ENCODE measurements around the gene DMRT2. TPM values are rescaled to one million over a fixed set of nuclear protein-coding genes. Genes with fewer than 3 reads are reported as not detected.

DMRT2 gene
- total and polyA plus RNA-seq, 2 donors (not counting 1 experiment from before 2014, with no cell fraction given), result not detected

DNA sequence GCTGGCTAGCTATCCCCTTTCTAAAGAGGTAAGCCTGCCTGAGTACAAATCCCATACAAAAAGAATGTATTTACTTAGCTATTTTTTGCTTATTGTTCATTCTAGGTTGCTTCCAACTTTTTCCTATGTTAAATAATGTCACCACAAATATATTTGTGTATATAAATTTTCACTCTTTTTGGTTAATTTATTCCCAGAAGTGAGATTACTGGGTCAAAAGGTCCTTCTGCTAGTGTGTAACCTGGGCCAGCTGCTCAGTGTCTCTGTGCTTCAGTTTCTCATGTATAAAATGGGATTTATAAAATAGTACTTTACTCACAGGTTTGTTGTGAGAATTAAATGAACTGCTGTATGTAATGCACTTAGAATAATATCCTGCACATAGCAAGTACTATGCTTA lies 23.9 kb upstream of the DMRT2 start:
- H3K27ac ChIP-seq (ENCODE audit: low read length in 2 of 2), result no peak overlapping the region
- intact Hi-C loops (cut with micrococcal nuclease), result no loop called here
- no peaks in the 10 kb centered on the region for H3K4me1 ChIP-seq (ENCODE audit: control insufficient read depth in 2 of 2, insufficient read depth in 2 of 2, low read length in 2 of 2)
- peaks cover 0 to 8% (median 5%) of the 10 kb centered on the region in 3 donors for H3K9me3 ChIP-seq (ENCODE audit: control extremely low read depth in 1 of 3, control insufficient read depth in 2 of 3, insufficient read depth in 1 of 3, low read length in 2 of 3)
- H2AFZ ChIP-seq (ENCODE audit: insufficient read depth, low read depth, low read length, poor library complexity, severe bottlenecking), result no peak overlapping the region
- ChIA-PET POLR2A (no interaction called here), CTCF (no interaction called here)
- no peaks in the 10 kb centered on the region for H3K4me1 Mint-ChIP-seq
- no peak for TF ChIP-seq EZH2 (IDR thresholded peaks at IDR 0.05; ENCODE audit: borderline replicate concordance, insufficient read depth, low read depth, low read length, poor library complexity, severe bottlenecking)
- TF ChIP-seq, protein P1, sequence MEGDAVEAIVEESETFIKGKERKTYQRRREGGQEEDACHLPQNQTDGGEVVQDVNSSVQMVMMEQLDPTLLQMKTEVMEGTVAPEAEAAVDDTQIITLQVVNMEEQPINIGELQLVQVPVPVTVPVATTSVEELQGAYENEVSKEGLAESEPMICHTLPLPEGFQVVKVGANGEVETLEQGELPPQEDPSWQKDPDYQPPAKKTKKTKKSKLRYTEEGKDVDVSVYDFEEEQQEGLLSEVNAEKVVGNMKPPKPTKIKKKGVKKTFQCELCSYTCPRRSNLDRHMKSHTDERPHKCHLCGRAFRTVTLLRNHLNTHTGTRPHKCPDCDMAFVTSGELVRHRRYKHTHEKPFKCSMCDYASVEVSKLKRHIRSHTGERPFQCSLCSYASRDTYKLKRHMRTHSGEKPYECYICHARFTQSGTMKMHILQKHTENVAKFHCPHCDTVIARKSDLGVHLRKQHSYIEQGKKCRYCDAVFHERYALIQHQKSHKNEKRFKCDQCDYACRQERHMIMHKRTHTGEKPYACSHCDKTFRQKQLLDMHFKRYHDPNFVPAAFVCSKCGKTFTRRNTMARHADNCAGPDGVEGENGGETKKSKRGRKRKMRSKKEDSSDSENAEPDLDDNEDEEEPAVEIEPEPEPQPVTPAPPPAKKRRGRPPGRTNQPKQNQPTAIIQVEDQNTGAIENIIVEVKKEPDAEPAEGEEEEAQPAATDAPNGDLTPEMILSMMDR (IDR thresholded peaks at IDR 0.05), result no peak
- no peak overlapping the region for H3K4me3 Mint-ChIP-seq
- no peak overlapping the region for H3K4me2 ChIP-seq (replicated peaks; ENCODE audit: low read depth, low read length, poor library complexity, severe bottlenecking)
- no peaks in the 10 kb centered on the region for H3K36me3 ChIP-seq (replicated peaks in 1 of 2; ENCODE audit: control extremely low read depth in 1 of 2, control insufficient read depth in 1 of 2, extremely low read depth in 1 of 2, insufficient read depth in 2 of 2, low read length in 1 of 2)
- no peak overlapping the region for H3K27ac Mint-ChIP-seq
- no peaks in the 10 kb centered on the region for H3K79me2 ChIP-seq (ENCODE audit: control insufficient read depth, insufficient read depth, low read length)
- peaks cover 0 to 7% (median 4%) of the 10 kb centered on the region in 4 experiments for H3K27me3 ChIP-seq (replicated peaks in 1 of 4; ENCODE audit: control extremely low read depth in 1 of 4, control insufficient read depth in 3 of 4, insufficient read depth in 4 of 4, low read length in 3 of 4)
- H3K27me3 Mint-ChIP-seq, result peaks cover 28% of the 10 kb centered on the region
- no peak overlapping the region for H3K4me3 ChIP-seq (ENCODE audit: control extremely low read depth in 1 of 5, extremely low read depth in 1 of 5, insufficient read depth in 1 of 5, low read depth in 2 of 5, low read length in 4 of 5)
- ATAC-seq (ENCODE audit: low read depth) (no peak), DNase-seq (no peak)
- no peaks in the 10 kb centered on the region for H4K20me1 ChIP-seq (ENCODE audit: control insufficient read depth, insufficient read depth, low read length, poor library complexity, severe bottlenecking)
- peaks cover 3% of the 10 kb centered on the region for H3K9me3 Mint-ChIP-seq (ENCODE audit: insufficient read depth)
- H3K9ac ChIP-seq (ENCODE audit: low read length), result no peak overlapping the region

DNA sequence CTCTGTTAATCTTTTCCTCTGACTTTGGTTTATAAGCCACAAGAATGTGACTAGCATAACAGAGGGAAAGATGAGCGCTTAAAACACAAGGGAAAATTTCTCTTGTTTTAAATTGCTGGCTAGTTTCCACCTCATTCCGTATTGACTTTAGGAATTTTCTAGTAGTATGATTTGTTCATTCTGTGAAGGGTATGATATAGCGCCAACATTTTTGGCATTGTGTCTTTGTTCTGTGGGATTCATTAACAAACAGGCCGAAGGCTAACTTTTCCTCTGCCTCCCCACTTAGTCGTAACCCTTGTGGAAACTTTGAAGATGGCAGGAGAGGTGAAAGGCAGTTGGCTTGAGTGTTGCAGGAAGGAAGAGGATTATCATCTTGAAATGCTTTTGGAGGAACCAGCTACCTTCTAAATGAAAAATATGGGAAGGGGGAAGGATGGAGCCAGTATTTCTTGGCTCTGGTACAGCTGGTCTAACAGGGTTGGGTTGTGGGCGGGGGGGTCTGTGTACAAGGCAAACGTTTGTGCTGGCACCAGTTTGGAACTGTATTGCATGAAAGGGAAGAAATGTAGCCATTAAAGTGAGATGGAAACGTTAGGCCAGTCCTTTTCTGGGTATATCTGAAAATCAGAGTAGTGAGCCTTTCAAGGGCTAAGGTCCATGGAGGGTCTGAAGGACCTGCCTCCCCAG lies 21.5 kb upstream of the DMRT2 start:
- Mint-ChIP-seq H3K27ac (no peak overlapping the region), H3K9me3 (ENCODE audit: insufficient read depth) (no peaks in the 10 kb centered on the region), H3K4me3 (no peak overlapping the region), H3K4me1 (no peaks in the 10 kb centered on the region), H3K27me3 (peaks cover 40% of the 10 kb centered on the region)
- no peaks in the 10 kb centered on the region for H3K9me3 ChIP-seq (ENCODE audit: control extremely low read depth in 1 of 3, control insufficient read depth in 2 of 3, insufficient read depth in 1 of 3, low read length in 2 of 3)
- DNase-seq (no peak), ATAC-seq (ENCODE audit: low read depth) (no peak)
- no peaks in the 10 kb centered on the region for H4K20me1 ChIP-seq (ENCODE audit: control insufficient read depth, insufficient read depth, low read length, poor library complexity, severe bottlenecking)
- no peak overlapping the region for H3K27ac ChIP-seq (ENCODE audit: low read length in 2 of 2)
- H3K79me2 ChIP-seq (ENCODE audit: control insufficient read depth, insufficient read depth, low read length), result no peaks in the 10 kb centered on the region
- no peak for TF ChIP-seq EZH2 (IDR thresholded peaks at IDR 0.05; ENCODE audit: borderline replicate concordance, insufficient read depth, low read depth, low read length, poor library complexity, severe bottlenecking)
- TF ChIP-seq, protein P1 (IDR thresholded peaks at IDR 0.05), result no peak
- no peak overlapping the region for H3K9ac ChIP-seq (ENCODE audit: low read length)
- CTCF ChIA-PET, result no interaction called here
- peaks cover 0 to 5% (median 2%) of the 10 kb centered on the region in 4 experiments for H3K27me3 ChIP-seq (replicated peaks in 1 of 4; ENCODE audit: control extremely low read depth in 1 of 4, control insufficient read depth in 3 of 4, insufficient read depth in 4 of 4, low read length in 3 of 4)
- no peak overlapping the region for H3K4me3 ChIP-seq (ENCODE audit: control extremely low read depth in 1 of 5, extremely low read depth in 1 of 5, insufficient read depth in 1 of 5, low read depth in 2 of 5, low read length in 4 of 5)
- H3K36me3 ChIP-seq (replicated peaks in 1 of 2; ENCODE audit: control extremely low read depth in 1 of 2, control insufficient read depth in 1 of 2, extremely low read depth in 1 of 2, insufficient read depth in 2 of 2, low read length in 1 of 2), result no peaks in the 10 kb centered on the region
- intact Hi-C loops (cut with micrococcal nuclease), result no loop called here
- POLR2A ChIA-PET, result no interaction called here
- 84% methylated on average over 6 of the region's 8 CpGs for WGBS (ENCODE audit: insufficient coverage)
- no peak overlapping the region for H3K4me2 ChIP-seq (replicated peaks; ENCODE audit: low read depth, low read length, poor library complexity, severe bottlenecking)
- H2AFZ ChIP-seq (ENCODE audit: insufficient read depth, low read depth, low read length, poor library complexity, severe bottlenecking), result no peak overlapping the region
- no peaks in the 10 kb centered on the region for H3K4me1 ChIP-seq (ENCODE audit: control insufficient read depth in 2 of 2, insufficient read depth in 2 of 2, low read length in 2 of 2)
